ENCODE measurements around the gene DEPDC5.

Gene DEPDC5

DNA sequence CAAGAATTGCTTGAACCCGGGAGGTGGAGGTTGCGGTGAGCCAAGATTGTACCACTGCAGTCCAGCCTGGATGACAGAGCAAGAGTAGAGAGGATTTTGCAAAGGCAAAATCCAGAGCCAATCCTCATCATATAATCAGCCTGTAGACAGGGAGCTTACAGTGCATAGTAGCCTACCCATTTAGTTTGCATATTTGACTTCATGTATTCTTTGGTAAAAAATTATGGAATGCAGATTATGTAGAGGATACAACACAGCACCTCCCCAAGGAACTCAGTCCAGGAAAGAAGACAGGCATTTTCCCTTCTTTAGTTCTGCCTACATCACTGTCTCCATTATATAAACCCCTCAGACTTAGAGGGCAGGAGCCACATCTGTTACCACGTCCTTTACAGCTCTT is 150.8 kb downstream of the DEPDC5 start:
- TF ChIP-seq, protein P1, sequence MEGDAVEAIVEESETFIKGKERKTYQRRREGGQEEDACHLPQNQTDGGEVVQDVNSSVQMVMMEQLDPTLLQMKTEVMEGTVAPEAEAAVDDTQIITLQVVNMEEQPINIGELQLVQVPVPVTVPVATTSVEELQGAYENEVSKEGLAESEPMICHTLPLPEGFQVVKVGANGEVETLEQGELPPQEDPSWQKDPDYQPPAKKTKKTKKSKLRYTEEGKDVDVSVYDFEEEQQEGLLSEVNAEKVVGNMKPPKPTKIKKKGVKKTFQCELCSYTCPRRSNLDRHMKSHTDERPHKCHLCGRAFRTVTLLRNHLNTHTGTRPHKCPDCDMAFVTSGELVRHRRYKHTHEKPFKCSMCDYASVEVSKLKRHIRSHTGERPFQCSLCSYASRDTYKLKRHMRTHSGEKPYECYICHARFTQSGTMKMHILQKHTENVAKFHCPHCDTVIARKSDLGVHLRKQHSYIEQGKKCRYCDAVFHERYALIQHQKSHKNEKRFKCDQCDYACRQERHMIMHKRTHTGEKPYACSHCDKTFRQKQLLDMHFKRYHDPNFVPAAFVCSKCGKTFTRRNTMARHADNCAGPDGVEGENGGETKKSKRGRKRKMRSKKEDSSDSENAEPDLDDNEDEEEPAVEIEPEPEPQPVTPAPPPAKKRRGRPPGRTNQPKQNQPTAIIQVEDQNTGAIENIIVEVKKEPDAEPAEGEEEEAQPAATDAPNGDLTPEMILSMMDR (IDR thresholded peaks at IDR 0.05; ENCODE audit: borderline replicate concordance, insufficient read depth, low read depth, low read length): no peak
- H3K4me3 ChIP-seq (ENCODE audit: low read depth, low read length): no peak overlapping the region

DNA sequence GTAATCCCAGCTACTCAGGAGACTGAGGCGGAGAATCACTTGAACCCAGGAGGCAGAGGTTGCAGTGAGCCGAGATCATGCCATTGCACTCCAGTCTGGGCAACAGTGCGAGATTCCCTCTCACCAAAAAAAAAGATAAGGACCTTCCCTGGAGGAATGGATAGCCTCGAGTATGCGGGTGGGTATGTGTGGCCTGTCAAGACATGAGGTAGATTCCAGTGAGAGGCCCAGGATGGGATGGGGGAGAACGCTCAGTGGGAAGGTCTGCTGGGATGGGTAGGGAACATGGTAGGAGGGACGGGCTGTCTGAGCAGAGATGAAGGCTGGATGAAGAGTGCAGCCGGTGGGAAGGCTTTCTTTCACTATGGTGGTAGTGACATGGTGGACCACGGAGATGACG is 151.5 kb downstream of the DEPDC5 start:
- H3K4me3 ChIP-seq (ENCODE audit: low read depth, low read length): no peak overlapping the region
- TF ChIP-seq, protein P1 (IDR thresholded peaks at IDR 0.05; ENCODE audit: borderline replicate concordance, insufficient read depth, low read depth, low read length): no peak

DNA sequence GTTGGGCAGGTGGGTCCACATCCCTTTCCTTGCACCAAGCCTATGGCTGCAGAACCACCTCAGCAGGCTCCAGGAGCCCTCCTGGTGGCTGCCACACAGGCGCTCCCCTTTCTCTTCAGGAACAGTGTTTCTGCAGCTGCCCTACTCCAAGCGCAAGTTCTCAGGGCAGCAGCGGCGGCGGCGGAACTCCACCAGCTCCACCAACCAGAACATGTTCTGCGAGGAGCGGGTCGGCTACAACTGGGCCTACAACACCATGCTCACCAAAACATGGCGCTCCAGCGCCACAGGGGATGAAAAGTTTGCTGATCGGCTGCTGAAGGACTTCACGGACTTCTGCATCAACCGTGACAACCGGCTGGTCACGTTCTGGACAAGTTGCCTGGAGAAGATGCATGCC is 152.3 kb downstream of the DEPDC5 start:
- H3K4me3 ChIP-seq (ENCODE audit: low read depth, low read length): no peak overlapping the region
- TF ChIP-seq, protein P1 (IDR thresholded peaks at IDR 0.05; ENCODE audit: borderline replicate concordance, insufficient read depth, low read depth, low read length): no peak

DNA sequence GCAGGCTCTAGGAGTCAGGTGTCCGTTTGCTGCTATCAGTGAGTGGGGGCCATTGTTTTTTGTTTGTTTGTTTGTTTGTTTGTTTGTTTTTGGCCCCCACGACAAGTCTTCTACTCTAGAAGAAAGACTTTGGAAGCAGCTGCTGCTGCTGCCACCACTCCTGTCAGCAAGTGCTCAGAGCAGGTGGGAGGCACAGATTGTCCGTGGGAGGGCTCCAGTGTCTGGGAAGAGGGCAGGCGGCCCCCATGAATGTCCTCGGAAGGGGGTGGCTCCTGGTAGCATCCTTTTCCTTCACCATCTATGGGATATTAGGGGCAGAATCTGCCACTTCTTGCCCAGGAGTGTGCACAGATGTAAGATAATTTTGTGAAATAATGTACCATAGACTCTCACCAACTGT is 152.8 kb downstream of the DEPDC5 start:
- H3K4me3 ChIP-seq (ENCODE audit: low read depth, low read length): no peak overlapping the region
- TF ChIP-seq, protein P1 (IDR thresholded peaks at IDR 0.05; ENCODE audit: borderline replicate concordance, insufficient read depth, low read depth, low read length): no peak

DNA sequence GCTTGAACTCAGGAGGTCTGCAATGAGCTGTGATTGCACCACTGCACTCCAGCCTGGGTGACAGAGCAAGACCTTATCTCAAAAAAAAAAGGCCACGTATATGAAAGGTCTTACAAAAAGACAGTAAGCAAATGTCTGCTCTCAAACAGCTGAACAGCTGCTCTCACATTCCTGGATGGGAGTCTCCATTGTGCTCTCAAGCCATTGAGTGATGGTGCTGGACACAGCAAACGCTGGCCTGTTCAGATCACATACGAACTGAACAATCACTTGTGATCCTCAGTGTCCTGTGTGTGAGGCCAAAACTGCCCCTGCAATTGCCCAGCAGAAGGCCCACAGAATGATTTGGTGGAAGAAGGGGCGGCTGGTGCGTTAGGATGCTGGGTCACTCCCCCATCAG is 156.2 kb downstream of the DEPDC5 start:
- TF ChIP-seq, protein P1 (IDR thresholded peaks at IDR 0.05; ENCODE audit: borderline replicate concordance, insufficient read depth, low read depth, low read length): no peak

DNA sequence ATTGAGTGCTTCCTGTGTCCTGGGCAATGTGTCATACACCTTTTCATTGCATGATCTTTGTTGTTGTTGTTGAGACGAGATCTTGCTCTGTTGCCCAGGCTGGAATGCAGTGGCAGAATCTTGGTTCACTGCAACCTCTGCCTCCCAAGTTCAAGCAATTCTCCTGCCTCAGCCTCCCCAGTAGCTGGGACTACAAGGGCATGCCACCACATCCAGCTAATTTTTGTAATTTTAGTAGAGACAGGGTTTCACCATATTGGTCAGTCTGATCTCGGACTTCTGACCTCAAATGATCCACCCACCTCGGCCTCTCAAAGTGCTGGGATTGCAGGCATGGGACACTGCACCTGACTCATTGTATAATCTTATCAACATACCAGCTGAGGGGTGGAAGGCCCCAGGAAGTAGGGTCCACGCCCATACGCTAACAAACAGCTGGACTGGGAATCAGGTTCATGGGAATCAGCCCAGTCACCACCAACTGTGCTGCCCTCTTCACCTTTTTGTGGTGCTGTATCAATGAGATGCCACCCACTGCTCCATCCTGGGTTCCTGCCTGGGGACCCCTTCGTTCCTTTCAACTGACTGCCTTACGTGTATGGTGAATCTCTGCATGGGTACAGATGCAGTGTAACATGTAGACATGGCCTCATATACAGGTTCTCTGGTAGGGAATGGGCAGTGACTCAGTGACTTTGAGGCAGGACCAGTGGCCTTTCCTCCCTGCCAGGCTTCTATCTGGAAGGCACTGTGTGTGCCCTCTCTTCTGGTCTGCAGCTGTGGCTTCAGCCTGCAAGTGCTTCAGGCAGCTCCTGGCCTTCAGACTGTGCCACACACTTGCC is 158.0 kb downstream of the DEPDC5 start:
- no peak overlapping the region for H3K4me3 ChIP-seq (ENCODE audit: low read depth, low read length)
- TF ChIP-seq, protein P1 (IDR thresholded peaks at IDR 0.05; ENCODE audit: borderline replicate concordance, insufficient read depth, low read depth, low read length): no peak

More for the DNA sequence above, 156.2 kb downstream of the DEPDC5 start:
- no peak overlapping the region for H3K4me3 ChIP-seq (ENCODE audit: low read depth, low read length)

DNA sequence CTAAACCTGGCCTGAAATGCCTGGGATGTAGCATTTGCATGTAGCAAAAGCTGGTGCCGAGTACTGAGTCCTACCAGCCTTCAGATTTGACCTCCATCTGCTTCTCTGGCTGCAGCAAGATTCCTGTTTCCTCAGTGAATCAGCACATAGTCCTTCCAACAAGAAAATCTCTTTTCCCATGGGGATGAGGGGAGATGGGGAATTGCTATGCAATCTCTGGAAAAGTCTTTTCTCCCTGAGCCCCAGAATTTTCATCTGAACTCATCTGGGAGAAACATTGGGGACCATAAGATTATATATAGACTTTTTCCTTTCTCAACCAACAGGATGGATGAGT is 158.6 kb downstream of the DEPDC5 start:
- TF ChIP-seq, protein P1 (IDR thresholded peaks at IDR 0.05; ENCODE audit: borderline replicate concordance, insufficient read depth, low read depth, low read length): no peak
- no peak overlapping the region for H3K4me3 ChIP-seq (ENCODE audit: low read depth, low read length)

Data from GM12875 (cell line).